Sigmoid colon (tissue), 7 donors: ENCODE results near the gene SEC24B. TPM values are rescaled to one million over a fixed set of nuclear protein-coding genes. Genes with fewer than 3 reads are reported as not detected.
A peak's percentile ranks its signal among the peaks of the same experiment; 100 is the strongest.

ENCODE experiments used
- DNase-seq: peaks from one replicate; pipeline ENCODE4 v3.0.0-alpha.2; 2019
- H3K27ac ChIP-seq, 4 donors: fragments of 200-600 bp; sonication (generic); one replicate each; pipeline ENCODE4 v1.5.1; 2016 to 2019; ENCODE audit warnings: mild to moderate bottlenecking in 1 of 4
- H3K27me3 ChIP-seq, 3 donors: fragments of 200-600 bp; sonication (generic); one replicate each; pipeline ENCODE4 v1.5.1; 2019; ENCODE audit warnings: mild to moderate bottlenecking in 1 of 3
- H3K36me3 ChIP-seq, 4 donors: fragments of 200-600 bp; sonication (generic); one replicate each; pipeline ENCODE4 v1.5.1; 2016 to 2019
- H3K4me1 ChIP-seq, 4 donors: fragments of 200-600 bp; sonication (generic); one replicate each; pipeline ENCODE4 v1.5.1; 2017 to 2019
- H3K4me3 ChIP-seq, 4 donors: fragments of 200-600 bp; sonication (generic); one replicate each; pipeline ENCODE4 v1.5.1; 2017 to 2019; ENCODE audit warnings: mild to moderate bottlenecking in 2 of 4, moderate library complexity in 1 of 4
- H3K9me3 ChIP-seq, 4 donors: fragments of 200-600 bp in 3 of 4; sonication (generic) in 3 of 4; one replicate each; pipeline versions ENCODE4 v1.5.1 to v1.6.1; 2013 to 2019
- EP300 ChIP-seq, 4 donors: sonication (generic); formaldehyde crosslinking; IDR thresholded peaks; one replicate each; pipeline ENCODE4 v1.6.1; 2017; ENCODE audit warnings: antibody characterized with exemption in 4 of 4
- POLR2A ChIP-seq, 2 donors: fragments of 450-650 bp; IDR thresholded peaks; one replicate each; pipeline ENCODE4 v1.6.1; 2016; ENCODE audit warnings: antibody characterized with exemption in 2 of 2, mild to moderate bottlenecking in 2 of 2, moderate library complexity in 2 of 2
- POLR2AphosphoS5 ChIP-seq, 4 donors: sonication (generic); formaldehyde crosslinking; IDR thresholded peaks; one replicate each; pipeline ENCODE4 v1.6.1; 2017; ENCODE audit warnings: antibody characterized with exemption in 4 of 4
- WGBS, 2 donors: extraction: QIAGEN DNeasy Blood & Tissue Kit; methylation state at CpG; one replicate each; pipeline ENCODE4 v1.1.7; 2013; 5-methylcytosine and 5-hydroxymethylcytosine counted together
- intact Hi-C: fragments of 100-400 bp; cut with DNase I; formaldehyde crosslinking; loops from one replicate; pipeline ENCODE4 v1.15.1; 2023
- polyA plus RNA-seq, 3 donors: library from polyadenylated mRNA; stranded (reverse); fragments of 200-250 nt; gene quantifications; one replicate each; pipeline ENCODE4 v1.2.3, GENCODE V29; 2013
- total RNA-seq, 4 donors: library from RNA; depleted of rRNA; stranded (reverse); fragments of >200 nt; gene quantifications; one replicate each; pipeline ENCODE4 v1.1.0, GENCODE V29; 2016
- TF ChIP-seq, protein P1 (sequence below), 4 experiments: fragments of 450-650 bp in 3 of 4; fragments of 200-600 bp in 1 of 4; IDR thresholded peaks; one replicate each; pipeline ENCODE4 v1.5.1; 2016 to 2019; ENCODE audit warnings: antibody characterized with exemption in 4 of 4, mild to moderate bottlenecking in 3 of 4, moderate library complexity in 2 of 4
- donor health status: healthy with polysubstance abuse.
- donor health status: Bipolar disorder and iron deficiency.
- donor health status: healthy.

The SEC24B gene
- total RNA-seq (10 to 100 TPM; 35.3 to 41.8 (median 40.0) TPM), polyA plus RNA-seq (10 to 100 TPM in 2 of 3 donors, 1 to 10 TPM in 1; 9.7 to 12.0 (median 10.2) TPM)

DNA sequence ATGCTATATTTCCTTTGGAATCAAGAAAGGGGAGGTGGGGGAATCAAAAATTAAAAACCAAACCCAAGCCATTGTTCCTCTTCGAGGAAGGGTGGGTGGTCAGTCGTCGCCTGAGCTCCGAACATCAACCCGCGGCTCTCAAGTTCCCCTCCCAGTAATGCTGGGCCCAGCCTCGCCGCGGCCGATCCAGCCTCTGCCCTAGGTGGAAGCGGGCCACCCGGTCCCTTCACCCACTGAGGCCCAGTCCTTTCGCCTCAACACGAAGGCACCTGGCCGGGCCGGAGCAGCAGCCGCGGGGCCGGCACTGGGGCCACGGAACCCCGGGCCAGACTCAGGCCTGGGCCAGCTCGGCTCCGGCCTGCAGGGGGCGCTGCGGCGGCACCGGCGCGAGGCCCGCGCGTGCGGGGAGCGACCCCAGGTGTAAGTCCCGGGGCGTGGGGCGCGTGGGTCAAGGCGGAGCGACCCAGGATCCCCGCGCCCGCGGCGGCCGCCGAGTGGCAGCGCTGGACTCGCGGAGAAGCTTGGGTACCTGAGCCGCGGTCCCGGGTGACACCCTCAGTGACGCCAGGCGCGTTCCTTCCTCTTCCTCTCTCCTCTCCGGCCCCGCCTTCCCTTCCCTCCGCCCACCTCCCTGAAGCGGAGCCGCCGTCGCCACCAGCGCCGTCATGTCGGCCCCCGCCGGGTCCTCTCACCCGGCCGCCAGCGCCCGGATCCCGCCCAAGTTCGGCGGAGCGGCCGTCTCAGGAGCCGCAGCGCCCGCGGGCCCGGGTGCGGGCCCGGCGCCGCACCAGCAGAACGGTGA, at the start of gene SEC24B:
Gene SEC24B, plus strand, starts transcription at position 611 of the 802 bp plus-strand sequence. Its CDS starts 55 bp downstream, at position 666.
- Histone ChIP-seq H3K27me3 (no peaks in the 10 kb centered on the region), H3K9me3 (no peaks in the 10 kb centered on the region), H3K4me3 (peak within 1 kb of the TSS; percentile 63 to 87 (median 80)), H3K27ac (peak within 1 kb of the TSS; percentile 87 to 94 (median 93)), H3K36me3 (no peaks in the 10 kb centered on the region), H3K4me1 (peaks cover 0 to 50% (median 38%) of the 10 kb centered on the region in 4 donors)
- intact Hi-C loops, result loop anchor here (5.0 to 10.0 kb wide), 5 partner anchors 79 to 809 kb away; partner anchors contain the start of genes CASP6, GAR1, PLA2G12A and RPL34
- TF ChIP-seq POLR2A (IDR thresholded peaks at IDR 0.05) (no peak), POLR2AphosphoS5 (IDR thresholded peaks at IDR 0.05) (peak; percentile 58 to 86 (median 75))
- TF ChIP-seq, protein P1, sequence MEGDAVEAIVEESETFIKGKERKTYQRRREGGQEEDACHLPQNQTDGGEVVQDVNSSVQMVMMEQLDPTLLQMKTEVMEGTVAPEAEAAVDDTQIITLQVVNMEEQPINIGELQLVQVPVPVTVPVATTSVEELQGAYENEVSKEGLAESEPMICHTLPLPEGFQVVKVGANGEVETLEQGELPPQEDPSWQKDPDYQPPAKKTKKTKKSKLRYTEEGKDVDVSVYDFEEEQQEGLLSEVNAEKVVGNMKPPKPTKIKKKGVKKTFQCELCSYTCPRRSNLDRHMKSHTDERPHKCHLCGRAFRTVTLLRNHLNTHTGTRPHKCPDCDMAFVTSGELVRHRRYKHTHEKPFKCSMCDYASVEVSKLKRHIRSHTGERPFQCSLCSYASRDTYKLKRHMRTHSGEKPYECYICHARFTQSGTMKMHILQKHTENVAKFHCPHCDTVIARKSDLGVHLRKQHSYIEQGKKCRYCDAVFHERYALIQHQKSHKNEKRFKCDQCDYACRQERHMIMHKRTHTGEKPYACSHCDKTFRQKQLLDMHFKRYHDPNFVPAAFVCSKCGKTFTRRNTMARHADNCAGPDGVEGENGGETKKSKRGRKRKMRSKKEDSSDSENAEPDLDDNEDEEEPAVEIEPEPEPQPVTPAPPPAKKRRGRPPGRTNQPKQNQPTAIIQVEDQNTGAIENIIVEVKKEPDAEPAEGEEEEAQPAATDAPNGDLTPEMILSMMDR (IDR thresholded peaks at IDR 0.05), result peak; percentile 10 to 93 (median 26)
- WGBS, 2 donors, result 0% methylated on average over 87 of the region's 87 CpGs
- DNase-seq, result peak; percentile 92

DNA sequence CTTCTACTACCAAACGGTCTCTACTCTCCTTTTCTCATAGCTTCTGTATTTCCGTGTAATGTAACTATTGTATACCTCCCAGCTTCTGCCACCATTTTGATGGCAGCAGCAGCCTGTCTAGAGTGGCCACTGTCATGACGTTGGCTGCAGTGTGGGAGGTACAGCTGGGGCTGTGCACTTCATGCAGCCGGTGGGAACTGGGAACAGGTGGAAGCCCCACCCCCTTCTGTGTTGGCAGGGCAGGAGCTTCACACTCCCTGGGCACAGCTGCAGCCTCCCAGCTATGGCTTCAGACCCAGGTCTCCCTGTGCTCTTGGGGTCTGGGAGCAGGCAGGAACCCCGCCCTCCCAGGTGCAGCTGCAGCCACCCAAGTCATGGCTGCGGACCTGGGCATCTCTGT, 49.8 kb upstream of the SEC24B start:
- H3K36me3 ChIP-seq, result no peaks in the 10 kb centered on the region

DNA sequence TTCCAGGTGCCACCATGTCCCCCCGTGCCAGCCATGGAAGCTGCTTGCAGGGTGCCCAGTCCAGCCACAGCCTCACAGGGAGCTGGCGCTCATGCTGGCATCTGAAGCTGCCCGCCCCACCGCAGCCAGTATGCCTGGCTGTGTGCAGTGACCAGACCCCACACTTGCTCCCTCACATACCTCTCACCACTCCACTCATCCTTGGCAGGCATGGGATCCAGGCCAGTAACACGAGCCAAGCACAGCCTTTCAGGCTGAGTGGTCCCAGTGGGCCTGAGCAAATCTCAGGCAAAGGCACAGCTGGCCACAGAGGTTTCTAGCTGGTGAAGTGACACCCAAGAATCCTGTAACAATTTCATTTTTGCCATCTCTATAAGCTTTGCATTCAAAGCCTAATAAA, 48.4 kb upstream of the SEC24B start:
- no peak for DNase-seq
- TF ChIP-seq, protein P1 (IDR thresholded peaks at IDR 0.05), result no peak
- TF ChIP-seq POLR2A (IDR thresholded peaks at IDR 0.05), result no peak
- no peak for TF ChIP-seq EP300 (IDR thresholded peaks at IDR 0.05)
- TF ChIP-seq POLR2AphosphoS5 (IDR thresholded peaks at IDR 0.05), result no peak
- no peak overlapping the region for H3K4me3 ChIP-seq
- H3K36me3 ChIP-seq, result no peaks in the 10 kb centered on the region
- no peaks in the 10 kb centered on the region for H3K27me3 ChIP-seq
- H3K27ac ChIP-seq, result no peak overlapping the region
- intact Hi-C loops, result no loop called here
- H3K4me1 ChIP-seq, result no peaks in the 10 kb centered on the region
- 93 to 97% methylated on average over 5 of the region's 5 CpGs for whole genome bisulfite sequencing, 2 donors
- no peaks in the 10 kb centered on the region for H3K9me3 ChIP-seq

More for the DNA sequence above, 49.8 kb upstream of the SEC24B start:
- intact Hi-C loops, result no loop called here
- Histone ChIP-seq H3K27me3 (no peaks in the 10 kb centered on the region), H3K27ac (no peak overlapping the region), H3K4me1 (no peaks in the 10 kb centered on the region), H3K4me3 (no peak overlapping the region), H3K9me3 (no peaks in the 10 kb centered on the region)
- TF ChIP-seq, protein P1 (IDR thresholded peaks at IDR 0.05), result no peak
- TF ChIP-seq POLR2AphosphoS5 (IDR thresholded peaks at IDR 0.05), result no peak
- TF ChIP-seq POLR2A (IDR thresholded peaks at IDR 0.05), result no peak
- TF ChIP-seq EP300 (IDR thresholded peaks at IDR 0.05), result no peak
- no peak for DNase-seq
- 86 to 88% methylated on average over 6 of the region's 6 CpGs for WGBS, 2 donors

DNA sequence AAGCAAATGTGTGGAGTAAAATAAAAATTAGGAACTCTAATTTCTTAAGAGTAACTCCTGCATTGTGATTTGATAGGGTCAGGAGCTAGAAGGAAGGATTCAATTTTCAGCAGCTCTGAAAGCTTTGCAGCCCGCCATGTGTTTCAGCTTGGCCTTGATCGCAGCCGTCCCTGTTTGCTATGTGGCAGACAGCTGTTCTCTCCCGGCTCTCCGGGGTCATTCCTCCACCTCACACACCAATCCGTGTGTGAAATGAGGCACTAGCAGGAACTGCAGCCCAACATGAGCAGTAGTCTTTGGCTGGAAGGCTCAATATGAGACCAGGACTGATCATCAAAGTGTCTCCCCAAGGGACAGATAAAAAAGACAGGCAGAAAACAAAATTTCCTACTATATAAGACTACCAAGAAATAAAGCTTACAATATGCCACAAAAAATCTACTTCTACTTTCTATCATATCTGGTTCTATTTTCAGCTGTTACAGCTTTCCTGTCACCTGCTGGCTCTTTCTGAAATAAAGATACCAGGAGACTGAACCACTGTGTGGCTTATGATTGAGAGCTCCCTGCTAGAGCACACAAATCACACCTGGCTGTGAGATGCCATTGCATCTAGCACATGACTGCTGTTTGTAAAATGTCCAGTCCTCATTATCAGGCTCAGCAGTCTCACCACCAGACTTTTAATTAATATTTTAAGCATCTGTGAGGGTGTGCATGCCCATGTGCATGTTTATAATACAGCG, 44.1 kb upstream of the SEC24B start:
- WGBS, 2 donors, result 67 to 70% methylated on average over 7 of the region's 7 CpGs
- no peaks in the 10 kb centered on the region for H3K36me3 ChIP-seq
- TF ChIP-seq POLR2A (IDR thresholded peaks at IDR 0.05), result no peak
- TF ChIP-seq EP300 (IDR thresholded peaks at IDR 0.05), result no peak
- TF ChIP-seq, protein P1 (IDR thresholded peaks at IDR 0.05), result no peak
- TF ChIP-seq POLR2AphosphoS5 (IDR thresholded peaks at IDR 0.05), result no peak
- no peak for DNase-seq
- H3K4me1 ChIP-seq, result no peaks in the 10 kb centered on the region
- no peaks in the 10 kb centered on the region for H3K27me3 ChIP-seq
- no peaks in the 10 kb centered on the region for H3K9me3 ChIP-seq
- no peak overlapping the region for H3K27ac ChIP-seq
- intact Hi-C loops, result no loop called here
- H3K4me3 ChIP-seq, result no peak overlapping the region
